T-cell (primary cell): ENCODE results near the gene IL17REL. TPM values are rescaled to one million over a fixed set of nuclear protein-coding genes. Genes with fewer than 3 reads are reported as not detected.

Experiments used
- ATAC-seq, 4 experiments: fragments of 200-7000 bp in 3 of 4; fragments of 150-1000 bp in 1 of 4; cut with Tn5 transposase; replicated peaks in 1 of 4; 1 replicate in 3 of 4; 2 replicates in 1 of 4; pipeline ENCODE4 v1.10.0; 2021; ENCODE audit warnings: moderate library complexity in 3 of 4, mild to moderate bottlenecking in 2 of 4, moderate number of reproducible peaks in 1 of 4
- CTCF ChIA-PET, 2 donors: fragments of 300-600 bp; sonication (Branson Sonifier 250); formaldehyde crosslinking; loops; one replicate each; lab custom pipeline; 2022; ENCODE audit warnings: antibody characterized with exemption in 2 of 2; lab: Charles Lee
- POLR2A ChIA-PET, 2 donors: fragments of 300-600 bp; sonication (Branson Sonifier 250); formaldehyde crosslinking; loops; one replicate each; lab custom pipeline; 2022; ENCODE audit warnings: antibody characterized with exemption in 2 of 2; lab: Charles Lee
- DNase-seq, 35 experiments: peaks; one replicate each; pipeline versions ENCODE4 v3.0.0 to v3.0.0-alpha.2; 2013 to 2023
- H3K27ac ChIP-seq: one replicate; pipeline ENCODE4 v1.5.1; 2013; ENCODE audit warnings: low read length
- H3K27me3 ChIP-seq, 2 experiments: replicated peaks in 1 of 2; 1 replicate in 1 of 2; 2 replicates in 1 of 2; pipeline versions ENCODE4 v1.6.1 to v1.7.0; 2013; ENCODE audit warnings: low read length in 1 of 2, mixed read lengths in 1 of 2; ENCODE audit not compliant: control insufficient read depth in 2 of 2, insufficient read depth in 2 of 2; ENCODE audit errors: extremely low read depth in 1 of 2
- H3K36me3 ChIP-seq, 2 donors: 1 replicate in 1 of 2; 2 replicates in 1 of 2; pipeline versions ENCODE4 v1.6.1 to v1.7.0; 2013; ENCODE audit warnings: low read length in 1 of 2; ENCODE audit not compliant: control insufficient read depth in 2 of 2, insufficient read depth in 1 of 2; ENCODE audit errors: extremely low read depth in 1 of 2
- H3K4me1 ChIP-seq, 2 experiments: 1 replicate in 1 of 2; 2 replicates in 1 of 2; pipeline versions ENCODE4 v1.6.1 to v1.7.0; 2013; ENCODE audit warnings: low read length in 2 of 2, mixed read lengths in 1 of 2; ENCODE audit not compliant: insufficient read depth in 2 of 2, control insufficient read depth in 1 of 2; ENCODE audit errors: extremely low read depth in 1 of 2
- H3K4me3 ChIP-seq, 2 donors: 1 replicate in 1 of 2; 2 replicates in 1 of 2; pipeline versions ENCODE4 v1.5.1 to v1.7.0; 2013; ENCODE audit warnings: mild to moderate bottlenecking in 2 of 2, low read length in 1 of 2, moderate library complexity in 1 of 2; ENCODE audit not compliant: control insufficient read depth in 1 of 2; ENCODE audit errors: extremely low read depth in 1 of 2
- H3K9me3 ChIP-seq: 2 replicates; pipeline ENCODE4 v1.7.0; 2013
- H3K27ac Mint-ChIP-seq, 2 donors: one replicate each; pipeline ENCODE4 v1.8.0; 2020 to 2021; ENCODE audit warnings: mild to moderate bottlenecking in 2 of 2, mixed read lengths in 2 of 2
- H3K27me3 Mint-ChIP-seq, 2 donors: one replicate each; pipeline ENCODE4 v1.8.0; 2021 to 2022; ENCODE audit warnings: mixed read lengths in 2 of 2
- H3K36me3 Mint-ChIP-seq: one replicate; pipeline ENCODE4 v1.8.0; 2021; ENCODE audit warnings: mixed read lengths
- H3K4me1 Mint-ChIP-seq, 3 donors: one replicate each; pipeline ENCODE4 v1.8.0; 2020 to 2022; ENCODE audit warnings: mixed read lengths in 3 of 3, mild to moderate bottlenecking in 1 of 3
- H3K4me3 Mint-ChIP-seq, 3 donors: one replicate each; pipeline ENCODE4 v1.8.0; 2020 to 2022; ENCODE audit warnings: mild to moderate bottlenecking in 3 of 3, mixed read lengths in 3 of 3, moderate library complexity in 3 of 3
- H3K9me3 Mint-ChIP-seq, 3 donors: one replicate each; pipeline ENCODE4 v1.8.0; 2020 to 2022; ENCODE audit warnings: mixed read lengths in 3 of 3
- whole genome bisulfite sequencing: methylation state at CpG from one replicate; pipeline ENCODE4 v1.1.5; 2013; ENCODE audit warnings: missing lambda C conversion rate; ENCODE audit not compliant: insufficient coverage; 5-methylcytosine and 5-hydroxymethylcytosine counted together
- total RNA-seq, 35 experiments: library from RNA in 6 of 35; stranded (reverse) in 6 of 35; fragments of 120-200 nt in 1 of 35; gene quantifications; one replicate each; pipeline versions ENCODE4 v1.2.1 to v1.2.4 and lab custom pipeline; 2013 to 2026

Gene IL17REL
- total RNA-seq, 5 donors from 2014 or later (not counting 1 experiment from before 2014, with no cell fraction given) = 0.10 TPM; not detected in 4

- Histone ChIP-seq H3K4me3 (no peak overlapping the region), H3K27me3 (no peaks in the 10 kb centered on the region), H3K9me3 (no peaks in the 10 kb centered on the region), H3K27ac (no peak overlapping the region), H3K4me1 (peaks cover 5 to 10% of the 10 kb centered on the region in 2 experiments), H3K36me3 (no peaks in the 10 kb centered on the region)
- ATAC-seq = no peak
- ChIA-PET CTCF (no interaction called here), POLR2A (interaction anchor here in 1 of 2 donors (0.6 kb wide), 1 partner anchor 36 kb away, joined by 3 read pairs; no protein-coding TSS in a partner anchor)
- H3K36me3 Mint-ChIP-seq = no peaks in the 10 kb centered on the region
- peak overlapping the region in 1 of 2 donors; percentile 36 for H3K27ac Mint-ChIP-seq
- WGBS = 84% methylated on average over 14 of the region's 15 CpGs
- DNase-seq = no peak
- peaks cover 0 to 9% (median 4%) of the 10 kb centered on the region in 3 donors for H3K4me1 Mint-ChIP-seq
- H3K9me3 Mint-ChIP-seq = no peaks in the 10 kb centered on the region
- H3K4me3 Mint-ChIP-seq = no peak overlapping the region
- no peaks in the 10 kb centered on the region for H3K27me3 Mint-ChIP-seq
Observed at GRCh38 chr22:49954991-49955580, 57.5 kb downstream of the IL17REL start.

DNA sequence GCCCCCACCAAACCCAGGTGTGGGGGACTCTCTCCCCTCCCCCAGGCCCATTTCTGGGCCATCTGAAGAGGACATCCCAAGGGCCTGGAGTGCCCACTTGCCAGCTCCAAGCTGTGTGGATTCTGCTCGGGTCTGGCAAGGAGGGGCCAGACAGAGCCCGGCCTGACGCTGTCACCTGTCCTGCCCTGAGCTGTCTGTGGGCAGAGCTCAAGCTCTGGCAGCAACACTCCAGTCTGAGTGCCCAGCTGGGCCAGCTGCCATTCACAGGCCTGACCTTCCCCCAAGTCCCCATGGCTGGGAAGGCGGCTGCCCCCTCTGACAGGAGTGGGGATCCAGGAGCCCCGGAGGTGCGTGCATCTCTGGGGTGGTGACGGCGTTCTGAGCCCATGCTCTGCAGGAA lies 58.2 kb downstream of the IL17REL start:
- no peak for ATAC-seq
- Mint-ChIP-seq H3K4me3 (no peak overlapping the region), H3K4me1 (peaks cover 0 to 6% (median 4%) of the 10 kb centered on the region in 3 donors), H3K9me3 (no peaks in the 10 kb centered on the region), H3K27me3 (no peaks in the 10 kb centered on the region), H3K27ac (no peak overlapping the region), H3K36me3 (no peaks in the 10 kb centered on the region)
- peaks cover under 1 to 6% of the 10 kb centered on the region in 2 experiments for H3K4me1 ChIP-seq
- H3K9me3 ChIP-seq = no peaks in the 10 kb centered on the region
- ChIA-PET CTCF (no interaction called here), POLR2A (no interaction called here)
- no peaks in the 10 kb centered on the region for H3K36me3 ChIP-seq
- no peak overlapping the region for H3K4me3 ChIP-seq
- no peaks in the 10 kb centered on the region for H3K27me3 ChIP-seq
- H3K27ac ChIP-seq = no peak overlapping the region
- DNase-seq = no peak
- 91% methylated on average over 8 of the region's 8 CpGs for WGBS

GRCh38 chr22:49953680-49954344 lies 58.8 kb downstream of the IL17REL start:
- Mint-ChIP-seq H3K9me3 (no peaks in the 10 kb centered on the region), H3K27me3 (no peaks in the 10 kb centered on the region), H3K36me3 (no peaks in the 10 kb centered on the region), H3K27ac (no peak overlapping the region), H3K4me1 (peaks cover 0 to 1% (median under 1%) of the 10 kb centered on the region in 3 donors), H3K4me3 (no peak overlapping the region)
- DNase-seq (no peak), ATAC-seq (no peak)
- no peak overlapping the region for H3K4me3 ChIP-seq
- H3K36me3 ChIP-seq = no peaks in the 10 kb centered on the region
- WGBS = 87% methylated on average over 18 of the region's 18 CpGs
- H3K9me3 ChIP-seq = no peaks in the 10 kb centered on the region
- no peak overlapping the region for H3K27ac ChIP-seq
- no peaks in the 10 kb centered on the region for H3K27me3 ChIP-seq
- CTCF ChIA-PET = no interaction called here
- POLR2A ChIA-PET = no interaction called here
- H3K4me1 ChIP-seq = peaks cover 0 to 3% of the 10 kb centered on the region in 2 experiments

- ChIA-PET POLR2A (no interaction called here), CTCF (no interaction called here)
- Mint-ChIP-seq H3K4me3 (no peak overlapping the region), H3K36me3 (no peaks in the 10 kb centered on the region), H3K4me1 (no peaks in the 10 kb centered on the region), H3K27me3 (no peaks in the 10 kb centered on the region), H3K27ac (no peak overlapping the region), H3K9me3 (no peaks in the 10 kb centered on the region)
- Histone ChIP-seq H3K27me3 (peaks cover 0 to 2% of the 10 kb centered on the region in 2 experiments), H3K36me3 (no peaks in the 10 kb centered on the region), H3K4me1 (peaks cover 0 to 7% of the 10 kb centered on the region in 2 experiments), H3K27ac (no peak overlapping the region), H3K9me3 (no peaks in the 10 kb centered on the region), H3K4me3 (no peak overlapping the region)
- ATAC-seq (no peak), DNase-seq (peak in 1 of 35 experiments; percentile 7)
- 91% methylated on average over 20 of the region's 20 CpGs for WGBS
Observed at GRCh38 chr22:49953027-49953679, 59.4 kb downstream of the IL17REL start.

GRCh38 chr22:49951986-49952896 lies 60.3 kb downstream of the IL17REL start:
- Histone ChIP-seq H3K36me3 (no peaks in the 10 kb centered on the region), H3K9me3 (no peaks in the 10 kb centered on the region), H3K27me3 (peaks cover 0 to 4% of the 10 kb centered on the region in 2 experiments), H3K27ac (no peak overlapping the region), H3K4me3 (no peak overlapping the region), H3K4me1 (peaks cover 0 to 13% of the 10 kb centered on the region in 2 experiments)
- H3K4me3 Mint-ChIP-seq = no peak overlapping the region
- ChIA-PET CTCF (no interaction called here), POLR2A (interaction anchor here in 1 of 2 donors (0.5 kb wide), 1 partner anchor 563 kb away, joined by 3 read pairs; no protein-coding TSS in a partner anchor)
- ATAC-seq = no peak
- no peaks in the 10 kb centered on the region for H3K4me1 Mint-ChIP-seq
- no peaks in the 10 kb centered on the region for H3K27me3 Mint-ChIP-seq
- DNase-seq = no peak
- 88% methylated on average over 13 of the region's 24 CpGs for WGBS
- H3K36me3 Mint-ChIP-seq = no peaks in the 10 kb centered on the region
- H3K27ac Mint-ChIP-seq = peak overlapping the region in 1 of 2 donors; percentile 74
- H3K9me3 Mint-ChIP-seq = no peaks in the 10 kb centered on the region

- H3K4me3 Mint-ChIP-seq = no peak overlapping the region
- WGBS = 77% methylated on average over 3 of the region's 4 CpGs
- ChIA-PET POLR2A (interaction anchor here in 1 of 2 donors (0.5 kb wide), 1 partner anchor 564 kb away, joined by 3 read pairs; no protein-coding TSS in a partner anchor), CTCF (no interaction called here)
- Histone ChIP-seq H3K36me3 (no peaks in the 10 kb centered on the region), H3K4me1 (peaks cover 0 to 19% of the 10 kb centered on the region in 2 experiments), H3K27ac (no peak overlapping the region), H3K4me3 (no peak overlapping the region), H3K27me3 (peaks cover 0 to 4% of the 10 kb centered on the region in 2 experiments), H3K9me3 (no peaks in the 10 kb centered on the region)
- ATAC-seq (no peak), DNase-seq (no peak)
- H3K9me3 Mint-ChIP-seq = no peaks in the 10 kb centered on the region
- H3K27ac Mint-ChIP-seq = no peak overlapping the region
- H3K4me1 Mint-ChIP-seq = peaks cover 0 to 2% (median 0%) of the 10 kb centered on the region in 3 donors
- H3K27me3 Mint-ChIP-seq = no peaks in the 10 kb centered on the region
- H3K36me3 Mint-ChIP-seq = no peaks in the 10 kb centered on the region
Observed at GRCh38 chr22:49951678-49951985, 60.9 kb downstream of the IL17REL start.
